ENCODE measurements around the gene KPNB1.
A peak's percentile ranks its signal among the peaks of the same experiment; 100 is the strongest.

Gene KPNB1

GRCh38 chr17:47649153-47649971, at the start of gene KPNB1:
Gene KPNB1, plus strand, starts transcription at chr17:47649919. Its CDS starts 326 bp downstream, at chr17:47650245.
- DNase-seq (ENCODE audit: low read depth): peak; percentile 91

- no peak for DNase-seq (ENCODE audit: low read depth)
Measured at GRCh38 chr17:47603830-47604597, 45.7 kb upstream of the KPNB1 start.

- no peak for DNase-seq (ENCODE audit: low read depth)
Measured at GRCh38 chr17:47604598-47604927, 45.2 kb upstream of the KPNB1 start.

GRCh38 chr17:47605011-47605410, 44.7 kb upstream of the KPNB1 start:
- no peak for DNase-seq (ENCODE audit: low read depth)

GRCh38 chr17:47607481-47607880, 42.2 kb upstream of the KPNB1 start:
- no peak for DNase-seq (ENCODE audit: low read depth)

GRCh38 chr17:47611372-47612350, 38.1 kb upstream of the KPNB1 start:
- no peak for DNase-seq (ENCODE audit: low read depth)

GRCh38 chr17:47615766-47616424, 33.8 kb upstream of the KPNB1 start:
- no peak for DNase-seq (ENCODE audit: low read depth)

GRCh38 chr17:47618410-47618809, 31.3 kb upstream of the KPNB1 start:
- no peak for DNase-seq (ENCODE audit: low read depth)

GRCh38 chr17:47620503-47621245, 29.0 kb upstream of the KPNB1 start:
- DNase-seq (ENCODE audit: low read depth): no peak

- no peak for DNase-seq (ENCODE audit: low read depth)
Measured at GRCh38 chr17:47621293-47622179, 28.2 kb upstream of the KPNB1 start.

GRCh38 chr17:47622180-47622549, 27.6 kb upstream of the KPNB1 start:
- DNase-seq (ENCODE audit: low read depth): no peak

GRCh38 chr17:47624727-47625068, 25.0 kb upstream of the KPNB1 start:
- DNase-seq (ENCODE audit: low read depth): no peak

GRCh38 chr17:47628014-47628566, 21.6 kb upstream of the KPNB1 start:
- DNase-seq (ENCODE audit: low read depth): no peak

GRCh38 chr17:47629826-47630225, 19.9 kb upstream of the KPNB1 start:
- DNase-seq (ENCODE audit: low read depth): no peak

- DNase-seq (ENCODE audit: low read depth): no peak
Measured at GRCh38 chr17:47630614-47631013, 19.1 kb upstream of the KPNB1 start.

- no peak for DNase-seq (ENCODE audit: low read depth)
Measured at GRCh38 chr17:47632991-47633390, 16.7 kb upstream of the KPNB1 start.

- DNase-seq (ENCODE audit: low read depth): no peak
Measured at GRCh38 chr17:47633996-47634395, 15.7 kb upstream of the KPNB1 start.

- no peak for DNase-seq (ENCODE audit: low read depth)
Measured at GRCh38 chr17:47634870-47635269, 14.8 kb upstream of the KPNB1 start.

- DNase-seq (ENCODE audit: low read depth): no peak
Measured at GRCh38 chr17:47635734-47636133, 14.0 kb upstream of the KPNB1 start.
